OCI-LY1 (cell line): ENCODE measurements around the gene PI4KA.

Source experiments
- EZH2 ChIP-seq: fragments of 200-600 bp; sonication (generic), shearing (Covaris generic); IDR thresholded peaks from 2 replicates; pipeline ENCODE4 v1.8.0; 2017; ENCODE audit warnings: borderline replicate concordance, mixed run types, mild to moderate bottlenecking, antibody characterized with exemption, low read length, moderate library complexity, mixed read lengths
- TF ChIP-seq, protein P1 (sequence below): fragments of 200-600 bp; sonication (generic), shearing (Covaris generic); IDR thresholded peaks from 2 replicates; pipeline ENCODE4 v1.5.1; 2017; ENCODE audit warnings: mild to moderate bottlenecking, antibody characterized with exemption, low read length, moderate library complexity, mixed read lengths

DNA sequence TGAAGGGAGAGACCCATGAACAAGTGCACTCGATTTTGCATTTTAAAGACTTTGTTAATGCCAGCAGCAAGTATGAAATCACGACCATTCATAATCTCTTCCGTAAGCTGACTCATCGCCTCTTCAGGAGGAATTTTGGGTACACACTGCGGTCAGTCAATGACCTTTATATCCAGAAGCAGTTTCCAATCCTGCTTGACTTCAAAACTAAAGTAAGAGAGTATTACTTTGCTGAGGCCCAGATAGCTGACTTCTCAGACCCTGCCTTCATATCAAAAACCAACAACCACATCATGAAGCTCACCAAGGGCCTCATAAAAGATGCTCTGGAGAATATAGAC lies 78.8 kb downstream of the PI4KA start:
- TF ChIP-seq, protein P1, sequence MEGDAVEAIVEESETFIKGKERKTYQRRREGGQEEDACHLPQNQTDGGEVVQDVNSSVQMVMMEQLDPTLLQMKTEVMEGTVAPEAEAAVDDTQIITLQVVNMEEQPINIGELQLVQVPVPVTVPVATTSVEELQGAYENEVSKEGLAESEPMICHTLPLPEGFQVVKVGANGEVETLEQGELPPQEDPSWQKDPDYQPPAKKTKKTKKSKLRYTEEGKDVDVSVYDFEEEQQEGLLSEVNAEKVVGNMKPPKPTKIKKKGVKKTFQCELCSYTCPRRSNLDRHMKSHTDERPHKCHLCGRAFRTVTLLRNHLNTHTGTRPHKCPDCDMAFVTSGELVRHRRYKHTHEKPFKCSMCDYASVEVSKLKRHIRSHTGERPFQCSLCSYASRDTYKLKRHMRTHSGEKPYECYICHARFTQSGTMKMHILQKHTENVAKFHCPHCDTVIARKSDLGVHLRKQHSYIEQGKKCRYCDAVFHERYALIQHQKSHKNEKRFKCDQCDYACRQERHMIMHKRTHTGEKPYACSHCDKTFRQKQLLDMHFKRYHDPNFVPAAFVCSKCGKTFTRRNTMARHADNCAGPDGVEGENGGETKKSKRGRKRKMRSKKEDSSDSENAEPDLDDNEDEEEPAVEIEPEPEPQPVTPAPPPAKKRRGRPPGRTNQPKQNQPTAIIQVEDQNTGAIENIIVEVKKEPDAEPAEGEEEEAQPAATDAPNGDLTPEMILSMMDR, result no peak
- no peak for TF ChIP-seq EZH2
